OCI-LY3 (cell line): ENCODE data around the gene PDLIM5.

Experiments
- CTCF ChIP-seq: fragments of 200-600, 300-600 bp; sonication (generic); IDR thresholded peaks from 2 replicates; pipeline ENCODE4 v1.5.1; 2014; ENCODE audit warnings: antibody characterized with exemption, low read length, low read depth
- EZH2phosphoT487 ChIP-seq: fragments of 200-600 bp; shearing (Covaris generic); IDR thresholded peaks from 2 replicates; pipeline ENCODE4 v1.6.1; 2018; ENCODE audit warnings: antibody characterized with exemption, mixed run types, low read depth

- TF ChIP-seq CTCF (no peak), EZH2phosphoT487 (no peak)
Measured at GRCh38 chr4:94434505-94434904, 17.2 kb upstream of the PDLIM5 start.
